Mammary epithelial cell (primary cell): ENCODE data around the gene SKAP2.

ENCODE experiments used
- EZH2 ChIP-seq: IDR thresholded peaks from 2 replicates; pipeline ENCODE4 v1.6.1; 2012; ENCODE audit warnings: low read length, inconsistent platforms, borderline replicate concordance
- TF ChIP-seq, protein P1 (sequence below), 2 donors: IDR thresholded peaks in 1 of 2; conservative IDR thresholded peaks in 1 of 2; 2 replicates each; pipeline ENCODE4 v1.5.1; 2011 to 2012; ENCODE audit warnings: inconsistent platforms in 2 of 2, low read length in 2 of 2, mild to moderate bottlenecking in 2 of 2, control low read depth in 1 of 2, low read depth in 1 of 2; ENCODE audit not compliant: insufficient read depth in 1 of 2; ENCODE audit errors: extremely low read depth in 1 of 2

DNA sequence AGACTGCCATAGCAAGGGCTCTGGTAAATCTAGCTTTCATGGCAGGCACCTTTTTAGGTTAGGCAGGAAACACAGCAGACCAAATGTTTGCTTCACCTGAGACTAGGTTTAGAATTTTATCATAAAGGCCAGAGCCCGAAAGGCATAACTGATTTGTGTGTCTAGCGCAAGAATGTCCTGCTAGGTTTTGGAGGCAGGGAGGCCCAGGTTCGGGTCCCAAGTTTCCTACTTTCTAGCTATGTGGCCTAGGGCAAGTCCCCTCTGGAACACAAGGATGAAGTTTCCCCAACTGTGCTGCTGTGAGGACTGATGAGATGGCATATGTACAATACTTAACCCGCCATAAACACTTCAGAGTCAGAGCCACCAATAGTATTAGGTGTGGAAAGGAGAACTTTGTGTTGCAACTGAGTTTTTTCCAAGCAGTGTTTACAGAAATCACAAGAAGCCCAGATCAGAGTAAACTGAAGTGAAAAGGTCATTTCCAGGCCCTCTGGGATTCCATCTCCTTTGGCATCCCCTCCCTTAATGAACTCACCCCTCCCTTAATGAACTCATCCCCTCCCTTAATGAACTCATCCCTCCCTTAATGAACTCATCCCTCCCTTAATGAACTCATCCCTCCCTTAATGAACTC, 244.9 kb downstream of the SKAP2 start:
- TF ChIP-seq, protein P1, sequence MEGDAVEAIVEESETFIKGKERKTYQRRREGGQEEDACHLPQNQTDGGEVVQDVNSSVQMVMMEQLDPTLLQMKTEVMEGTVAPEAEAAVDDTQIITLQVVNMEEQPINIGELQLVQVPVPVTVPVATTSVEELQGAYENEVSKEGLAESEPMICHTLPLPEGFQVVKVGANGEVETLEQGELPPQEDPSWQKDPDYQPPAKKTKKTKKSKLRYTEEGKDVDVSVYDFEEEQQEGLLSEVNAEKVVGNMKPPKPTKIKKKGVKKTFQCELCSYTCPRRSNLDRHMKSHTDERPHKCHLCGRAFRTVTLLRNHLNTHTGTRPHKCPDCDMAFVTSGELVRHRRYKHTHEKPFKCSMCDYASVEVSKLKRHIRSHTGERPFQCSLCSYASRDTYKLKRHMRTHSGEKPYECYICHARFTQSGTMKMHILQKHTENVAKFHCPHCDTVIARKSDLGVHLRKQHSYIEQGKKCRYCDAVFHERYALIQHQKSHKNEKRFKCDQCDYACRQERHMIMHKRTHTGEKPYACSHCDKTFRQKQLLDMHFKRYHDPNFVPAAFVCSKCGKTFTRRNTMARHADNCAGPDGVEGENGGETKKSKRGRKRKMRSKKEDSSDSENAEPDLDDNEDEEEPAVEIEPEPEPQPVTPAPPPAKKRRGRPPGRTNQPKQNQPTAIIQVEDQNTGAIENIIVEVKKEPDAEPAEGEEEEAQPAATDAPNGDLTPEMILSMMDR (conservative IDR thresholded peaks at IDR 0.05 in 1 of 2, IDR thresholded peaks at IDR 0.05 in 1 of 2; ENCODE audit: extremely low read depth in 1 of 2, insufficient read depth in 1 of 2, low read depth in 1 of 2, low read length in 2 of 2), result no peak
- no peak for TF ChIP-seq EZH2
